H54 (cell line): ENCODE data around the gene IFNLR1.

Experiments used
- DNase-seq: peaks from one replicate; pipeline ENCODE4 v3.0.0; 2011; ENCODE audit warnings: low spot score, mixed read lengths; ENCODE audit not compliant: insufficient read length
- FAIRE-seq: peaks from 3 replicates; lab custom pipeline; 2011; peaks lifted over from hg19 to GRCh38; lab: Jason Lieb, UNC
- POLR2A ChIP-seq: IDR thresholded peaks from 2 replicates; pipeline ENCODE4 v1.6.1; 2011; ENCODE audit warnings: low read depth, mild to moderate bottlenecking, low read length

The IFNLR1 gene

GRCh38 chr1:24140741-24141181 is 46.3 kb downstream of the IFNLR1 start:
- TF ChIP-seq POLR2A = no peak
- no peak for FAIRE-seq
- no peak for DNase-seq

DNA sequence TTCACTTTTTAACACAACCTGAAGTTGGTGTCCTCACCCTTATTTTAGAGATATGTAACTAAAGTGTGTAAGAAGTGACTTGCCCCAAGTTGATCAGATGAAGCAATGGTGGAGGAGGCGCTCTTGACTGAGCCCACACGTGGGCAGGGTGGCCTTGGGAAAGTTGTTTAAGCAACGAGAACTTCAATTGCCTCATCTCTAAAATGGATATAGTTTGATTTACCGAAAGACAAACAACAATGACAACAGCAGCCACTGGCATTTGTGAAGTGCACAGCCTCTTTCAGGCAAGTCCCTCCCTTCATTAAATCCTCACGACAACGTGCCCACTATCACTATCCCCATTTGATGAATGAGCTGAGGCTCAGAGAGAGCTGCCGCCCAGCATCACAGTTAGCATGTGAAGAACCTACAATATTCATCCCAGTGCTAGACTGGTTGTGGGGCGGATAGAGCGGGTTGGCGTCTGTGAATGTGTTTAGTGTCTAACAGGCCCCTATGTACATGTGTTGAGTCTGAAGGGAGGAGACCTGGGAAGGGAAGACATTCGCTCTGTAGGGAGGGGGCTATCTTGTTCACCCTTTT is 47.2 kb downstream of the IFNLR1 start:
- DNase-seq (no peak), FAIRE-seq (no peak)
- TF ChIP-seq POLR2A = no peak

- DNase-seq (no peak), FAIRE-seq (no peak)
- TF ChIP-seq POLR2A = no peak
These were observed 47.9 kb downstream of the IFNLR1 start for GRCh38 chr1:24139222-24139489.

DNA sequence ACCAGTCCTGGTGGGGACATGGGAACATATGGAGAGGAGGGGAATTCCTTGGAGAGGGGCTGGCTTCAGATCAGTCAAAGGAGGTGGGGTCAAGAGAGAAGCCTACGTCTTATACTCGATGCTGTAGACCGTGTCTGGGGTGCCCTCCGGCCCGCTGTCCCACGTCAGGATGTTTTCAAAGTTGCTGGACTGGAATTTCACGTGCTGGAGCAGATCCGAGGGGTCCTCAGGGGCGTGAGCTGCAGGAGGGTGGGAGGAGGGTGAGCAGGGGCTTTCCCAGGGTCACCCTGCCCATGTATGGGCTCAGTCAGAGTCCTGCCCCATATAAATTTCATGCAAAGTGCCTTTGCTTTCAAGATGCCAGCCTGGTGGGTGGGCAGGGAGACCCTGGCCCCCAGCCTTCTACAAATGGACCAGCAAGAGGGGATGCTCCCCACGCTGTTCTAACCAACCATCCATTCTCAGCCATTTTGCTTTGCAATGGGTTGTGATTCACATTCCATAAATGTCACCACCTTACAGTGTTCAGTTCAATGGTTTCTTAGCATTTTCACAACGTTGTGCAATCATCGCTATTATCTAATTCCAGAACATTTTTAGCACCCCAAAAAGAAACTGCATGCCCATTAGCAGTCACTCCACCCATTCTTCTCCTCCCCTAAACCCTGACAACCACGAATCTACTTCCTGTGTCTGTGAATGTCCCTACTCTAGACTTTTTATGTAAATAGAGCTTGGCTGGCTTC is 48.4 kb downstream of the IFNLR1 start:
- no peak for TF ChIP-seq POLR2A
- FAIRE-seq (no peak), DNase-seq (no peak)

DNA sequence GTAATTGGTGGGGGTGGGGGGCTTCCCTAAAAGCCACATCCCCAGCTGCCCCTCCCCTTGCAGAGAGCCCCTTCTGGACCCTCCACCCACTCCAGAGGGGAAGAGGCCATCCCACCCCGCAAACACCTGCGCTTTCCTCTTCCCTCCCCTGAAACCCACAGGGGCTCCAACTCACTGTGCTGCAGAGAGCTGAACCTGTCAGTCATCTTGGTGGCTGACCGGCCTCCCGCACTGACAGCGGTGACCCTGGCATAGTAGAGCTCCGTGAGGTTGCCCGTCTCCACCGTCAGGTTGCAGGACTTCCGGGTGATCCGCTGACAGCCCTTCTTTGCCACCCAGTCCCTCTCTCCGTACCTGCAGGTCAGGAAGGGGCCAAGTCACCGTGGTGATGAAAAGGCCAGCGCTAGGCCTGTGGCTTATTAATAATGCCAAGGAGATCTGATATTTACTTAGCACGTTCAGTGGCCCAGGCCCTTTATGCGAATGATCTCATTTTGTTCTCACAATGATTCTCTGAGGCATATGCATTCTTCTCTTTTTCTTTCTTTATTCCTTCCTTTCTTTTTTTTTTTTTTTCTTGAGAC is 50.0 kb downstream of the IFNLR1 start:
- no peak for DNase-seq
- no peak for TF ChIP-seq POLR2A
- FAIRE-seq = no peak

DNA sequence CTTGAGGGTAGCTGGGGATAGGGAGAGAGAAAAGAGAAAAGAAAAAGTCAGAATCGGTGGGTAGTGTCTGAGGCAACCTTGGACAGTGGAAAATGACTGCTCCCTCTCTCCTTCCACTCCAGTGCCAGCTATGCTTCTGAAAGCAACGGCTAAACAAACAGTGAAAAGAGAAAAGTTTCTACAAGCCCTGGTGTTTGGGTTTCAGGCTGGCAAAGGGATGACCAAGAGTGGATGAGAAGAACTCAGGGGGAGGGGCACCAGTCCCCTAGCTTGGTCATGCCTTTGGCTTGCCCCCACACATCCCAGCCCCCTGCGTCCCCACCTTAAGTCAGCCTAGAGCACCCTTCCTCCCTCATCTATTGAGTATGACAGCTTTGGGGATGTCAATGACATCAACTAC is 52.7 kb downstream of the IFNLR1 start:
- TF ChIP-seq POLR2A = no peak
- DNase-seq = no peak
- no peak for FAIRE-seq

DNA sequence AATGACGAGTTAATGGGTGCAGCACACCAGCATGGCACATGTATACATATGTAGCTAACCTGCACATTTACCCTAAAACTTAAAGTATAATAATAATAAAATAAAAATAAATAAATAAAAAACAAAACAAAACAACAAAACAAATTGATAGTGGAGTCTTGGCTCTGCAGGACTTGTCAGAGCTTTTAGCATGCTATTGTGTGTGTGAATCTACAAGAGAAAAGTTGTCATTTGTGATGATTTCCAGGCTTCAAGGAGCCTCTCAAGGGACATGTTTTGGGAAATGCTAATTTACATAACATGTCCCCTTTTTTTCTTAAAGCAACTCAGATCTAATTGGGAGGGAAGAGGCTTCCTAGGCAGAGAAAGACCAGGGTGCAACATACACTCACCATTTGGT is 53.3 kb downstream of the IFNLR1 start:
- DNase-seq = no peak
- FAIRE-seq = no peak
- TF ChIP-seq POLR2A = no peak

DNA sequence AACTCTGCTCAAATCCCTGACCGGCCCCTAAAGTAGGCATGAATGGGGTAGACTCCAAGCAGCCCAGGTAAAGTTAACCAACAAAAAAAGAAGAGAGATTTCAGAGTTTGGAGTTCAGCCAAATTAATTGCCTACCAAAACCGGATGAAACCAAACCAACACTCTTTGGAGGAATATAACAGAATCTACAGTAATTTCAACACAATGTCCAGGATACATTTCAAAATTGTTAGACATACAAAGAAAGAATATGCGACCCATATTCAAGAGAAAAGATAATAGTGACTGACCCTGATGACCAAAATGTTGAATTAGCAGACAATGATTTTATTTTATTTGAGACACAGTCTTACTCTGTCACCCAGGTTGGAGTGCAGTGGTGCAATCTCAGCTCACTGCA is 56.7 kb downstream of the IFNLR1 start:
- no peak for DNase-seq
- no peak for TF ChIP-seq POLR2A
- no peak for FAIRE-seq

- TF ChIP-seq POLR2A = no peak
- FAIRE-seq (no peak), DNase-seq (no peak)
These were observed 59.2 kb downstream of the IFNLR1 start for GRCh38 chr1:24127801-24128363.

DNA sequence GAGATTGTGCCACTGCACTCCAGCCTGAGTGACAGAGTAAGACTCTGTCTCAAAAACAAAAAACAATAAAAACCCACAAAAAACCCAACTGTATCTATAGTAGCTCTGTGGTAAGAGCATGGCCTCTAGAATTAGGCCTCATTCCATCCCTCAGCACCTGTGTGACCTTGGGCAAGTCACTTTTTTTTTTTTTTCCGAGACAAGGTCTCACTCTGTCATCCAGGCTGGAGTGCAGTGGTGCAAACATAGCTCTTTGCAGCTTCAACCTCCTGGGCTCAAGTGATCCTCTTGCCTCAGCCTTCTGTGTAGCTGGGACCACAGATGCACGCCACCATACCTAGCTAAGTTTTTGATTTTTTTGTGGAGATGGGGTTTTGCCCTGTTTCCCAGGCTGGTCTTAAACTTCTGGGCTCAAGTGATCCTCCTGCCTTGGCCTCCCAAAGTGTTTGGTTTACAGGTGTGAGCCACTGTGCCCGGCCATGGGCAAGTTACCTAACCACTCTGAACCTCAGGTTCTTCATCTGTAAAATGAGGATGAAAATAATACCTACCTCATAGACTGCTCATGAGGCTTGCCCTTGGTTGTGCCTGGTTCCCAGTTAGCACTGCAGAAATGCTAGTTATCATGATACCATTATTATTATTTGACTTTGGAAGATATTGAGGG is 59.8 kb downstream of the IFNLR1 start:
- DNase-seq (no peak), FAIRE-seq (no peak)
- no peak for TF ChIP-seq POLR2A

DNA sequence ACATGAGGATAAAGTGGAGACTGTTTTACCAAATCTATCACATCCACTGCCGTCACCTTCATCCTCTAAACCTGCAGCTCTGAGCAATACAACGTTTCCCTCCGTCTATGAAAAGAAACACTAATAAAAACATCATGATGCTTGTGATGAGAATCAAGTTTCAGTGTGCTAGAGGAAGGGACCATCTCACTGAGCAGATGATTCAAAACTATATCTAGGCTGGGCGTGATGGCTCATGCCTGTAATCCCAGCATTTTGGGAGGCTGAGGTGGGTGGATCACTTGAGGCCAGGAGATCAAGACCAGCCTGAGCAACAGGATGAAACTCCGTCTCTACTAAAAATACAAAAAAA is 60.4 kb downstream of the IFNLR1 start:
- DNase-seq (no peak), FAIRE-seq (no peak)
- TF ChIP-seq POLR2A = no peak

DNA sequence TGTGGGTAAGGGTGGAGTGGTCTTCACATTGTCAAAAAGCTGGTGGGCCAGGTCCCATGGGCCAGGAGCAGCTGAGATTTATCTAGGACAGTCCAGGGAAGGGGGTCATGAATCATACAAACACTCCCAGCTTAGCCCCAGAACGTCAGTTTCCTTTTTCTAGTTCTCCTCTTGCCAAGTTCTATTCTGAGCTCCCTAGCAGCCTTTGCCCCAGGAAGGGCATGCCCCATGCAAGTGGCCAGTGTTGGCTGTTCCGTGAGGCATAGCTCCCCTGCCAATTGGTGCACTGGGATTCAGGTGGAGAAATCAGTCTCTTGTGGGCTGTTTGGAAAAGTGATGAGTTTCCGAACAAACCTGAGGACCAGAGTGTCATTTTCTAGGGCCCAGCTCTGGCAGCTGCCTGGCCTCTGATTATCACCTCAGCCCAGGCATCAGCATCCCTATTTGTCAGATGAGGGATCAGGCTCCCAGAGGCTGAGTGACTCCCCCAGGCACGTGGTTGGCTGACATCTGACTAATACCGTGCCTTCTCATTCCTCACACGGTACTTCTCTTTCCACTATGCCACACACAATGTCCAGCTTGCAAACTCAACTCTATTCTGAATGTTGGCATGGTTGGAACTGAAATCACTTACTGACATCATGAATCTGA is 60.9 kb downstream of the IFNLR1 start:
- no peak for TF ChIP-seq POLR2A
- FAIRE-seq (peak; percentile 55), DNase-seq (peak; percentile 26)

- FAIRE-seq = no peak
- DNase-seq = no peak
These were observed 61.6 kb downstream of the IFNLR1 start for GRCh38 chr1:24125456-24125855.

GRCh38 chr1:24124980-24125379 is 62.1 kb downstream of the IFNLR1 start:
- TF ChIP-seq POLR2A = no peak
- FAIRE-seq (no peak), DNase-seq (no peak)

More at GRCh38 chr1:24125456-24125855, 61.6 kb downstream of the IFNLR1 start:
- no peak for TF ChIP-seq POLR2A

GRCh38 chr1:24123611-24124010 is 63.5 kb downstream of the IFNLR1 start:
- no peak for DNase-seq
- TF ChIP-seq POLR2A = no peak
- FAIRE-seq = no peak
